Gastrocnemius medialis (tissue), 4 donors: ENCODE measurements around the gene C19orf25.

Experiments
- POLR2A ChIP-seq, 2 donors: fragments of 450-650 bp; IDR thresholded peaks; one replicate each; pipeline ENCODE4 v1.6.1; 2017; ENCODE audit warnings: antibody characterized with exemption in 2 of 2, mild to moderate bottlenecking in 2 of 2, moderate library complexity in 2 of 2
- TF ChIP-seq, protein P1 (sequence below), 5 experiments: fragments of 450-650 bp in 3 of 5; fragments of 200-600 bp in 2 of 5; sonication (generic) in 2 of 5; IDR thresholded peaks in 4 of 5; conservative IDR thresholded peaks in 1 of 5; 1 replicate in 4 of 5; 2 replicates in 1 of 5; pipeline ENCODE4 v1.5.1; 2016 to 2019; ENCODE audit warnings: antibody characterized with exemption in 5 of 5, mild to moderate bottlenecking in 3 of 5, moderate library complexity in 3 of 5

DNA sequence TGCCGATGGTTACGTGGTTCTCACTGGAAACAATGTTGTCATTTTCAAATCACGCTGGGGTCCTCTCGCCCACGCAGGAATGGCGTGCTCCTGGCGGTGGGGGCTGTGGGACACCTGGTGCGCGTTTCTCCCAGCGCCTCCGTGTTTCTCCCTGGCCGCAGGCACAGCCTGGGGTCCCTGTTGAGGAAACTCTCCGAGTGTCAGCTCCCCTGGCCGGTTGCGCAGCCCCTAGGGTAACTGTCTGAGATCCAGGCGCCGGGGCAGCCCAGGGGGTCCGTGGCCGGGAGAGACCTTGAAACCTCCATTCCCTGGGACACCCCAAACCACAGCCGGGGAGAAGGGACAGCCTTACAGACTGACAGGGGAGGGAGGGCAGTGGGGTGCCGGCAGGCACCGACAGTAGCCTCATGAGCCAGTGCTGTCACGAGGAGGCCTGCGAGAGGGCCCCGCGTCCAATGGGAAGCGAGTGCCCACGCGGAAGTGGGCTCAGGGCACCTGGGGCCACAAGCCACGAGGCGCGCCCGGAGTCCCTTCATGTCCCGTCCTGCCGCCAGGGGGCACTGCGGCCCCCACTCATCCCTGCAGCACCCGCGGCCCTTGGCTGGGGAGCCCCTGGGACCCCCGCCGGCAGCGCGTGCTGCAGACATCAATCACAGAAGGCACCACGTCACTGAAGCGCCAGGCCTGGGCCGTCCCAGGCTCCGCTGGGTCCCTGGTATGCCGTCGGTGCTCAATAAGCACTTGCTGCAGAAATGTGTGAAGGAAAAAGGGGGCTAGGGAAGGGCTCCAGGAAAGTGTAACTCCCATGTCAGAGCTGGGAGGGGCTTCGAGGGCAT is 24.3 kb upstream of the C19orf25 start:
- TF ChIP-seq, protein P1, sequence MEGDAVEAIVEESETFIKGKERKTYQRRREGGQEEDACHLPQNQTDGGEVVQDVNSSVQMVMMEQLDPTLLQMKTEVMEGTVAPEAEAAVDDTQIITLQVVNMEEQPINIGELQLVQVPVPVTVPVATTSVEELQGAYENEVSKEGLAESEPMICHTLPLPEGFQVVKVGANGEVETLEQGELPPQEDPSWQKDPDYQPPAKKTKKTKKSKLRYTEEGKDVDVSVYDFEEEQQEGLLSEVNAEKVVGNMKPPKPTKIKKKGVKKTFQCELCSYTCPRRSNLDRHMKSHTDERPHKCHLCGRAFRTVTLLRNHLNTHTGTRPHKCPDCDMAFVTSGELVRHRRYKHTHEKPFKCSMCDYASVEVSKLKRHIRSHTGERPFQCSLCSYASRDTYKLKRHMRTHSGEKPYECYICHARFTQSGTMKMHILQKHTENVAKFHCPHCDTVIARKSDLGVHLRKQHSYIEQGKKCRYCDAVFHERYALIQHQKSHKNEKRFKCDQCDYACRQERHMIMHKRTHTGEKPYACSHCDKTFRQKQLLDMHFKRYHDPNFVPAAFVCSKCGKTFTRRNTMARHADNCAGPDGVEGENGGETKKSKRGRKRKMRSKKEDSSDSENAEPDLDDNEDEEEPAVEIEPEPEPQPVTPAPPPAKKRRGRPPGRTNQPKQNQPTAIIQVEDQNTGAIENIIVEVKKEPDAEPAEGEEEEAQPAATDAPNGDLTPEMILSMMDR (IDR thresholded peaks at IDR 0.05 in 4 of 5, conservative IDR thresholded peaks at IDR 0.05 in 1 of 5) = peak; percentile 54 to 87 (median 72)
- no peak for TF ChIP-seq POLR2A (IDR thresholded peaks at IDR 0.05)
